Activated CD8-positive, alpha-beta memory T cell treated with anti-CD3 and anti-CD28 coated beads, Interleukin-2, amount 50 U/mL, for 1 hour (primary cell): ENCODE measurements around the gene EFHD2.
"Not testable (repeated sequence)": the region's sequence is repeated elsewhere in the genome, so short reads cannot be mapped to it uniquely, and the experiment has no call there.

Experiments used
- DNase-seq: peaks from one replicate; pipeline ENCODE4 v3.0.0-alpha.2; 2020; ENCODE audit errors: extremely low read depth

Gene EFHD2, protein sequence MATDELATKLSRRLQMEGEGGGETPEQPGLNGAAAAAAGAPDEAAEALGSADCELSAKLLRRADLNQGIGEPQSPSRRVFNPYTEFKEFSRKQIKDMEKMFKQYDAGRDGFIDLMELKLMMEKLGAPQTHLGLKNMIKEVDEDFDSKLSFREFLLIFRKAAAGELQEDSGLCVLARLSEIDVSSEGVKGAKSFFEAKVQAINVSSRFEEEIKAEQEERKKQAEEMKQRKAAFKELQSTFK

GRCh38 chr1:15409388-15410222, at the start of gene EFHD2:
Gene EFHD2, plus strand, starts transcription at chr1:15409888. Its CDS starts 84 bp downstream, at chr1:15409972.
- peak; percentile 94 for DNase-seq

DNA sequence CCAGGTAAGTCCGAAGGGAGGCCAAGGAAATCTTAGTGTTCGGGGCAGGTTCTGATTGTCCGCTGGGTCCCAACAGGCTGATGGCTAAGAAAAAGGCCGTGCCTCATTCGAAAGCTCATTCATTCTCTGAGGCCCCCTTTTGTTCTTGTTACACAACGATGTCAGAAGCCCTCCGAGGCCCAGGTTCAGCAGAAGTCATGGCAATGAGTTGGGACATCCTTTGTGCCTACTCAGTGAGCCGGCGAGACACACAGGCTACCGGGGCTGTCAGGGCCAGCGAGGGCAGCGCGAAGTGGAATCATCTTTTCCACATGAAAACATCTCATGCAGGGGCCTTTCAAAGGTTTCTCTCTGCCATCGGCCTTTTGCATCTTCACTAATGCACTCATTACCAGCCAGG, 49.0 kb upstream of the EFHD2 start:
- DNase-seq, result no peak

DNA sequence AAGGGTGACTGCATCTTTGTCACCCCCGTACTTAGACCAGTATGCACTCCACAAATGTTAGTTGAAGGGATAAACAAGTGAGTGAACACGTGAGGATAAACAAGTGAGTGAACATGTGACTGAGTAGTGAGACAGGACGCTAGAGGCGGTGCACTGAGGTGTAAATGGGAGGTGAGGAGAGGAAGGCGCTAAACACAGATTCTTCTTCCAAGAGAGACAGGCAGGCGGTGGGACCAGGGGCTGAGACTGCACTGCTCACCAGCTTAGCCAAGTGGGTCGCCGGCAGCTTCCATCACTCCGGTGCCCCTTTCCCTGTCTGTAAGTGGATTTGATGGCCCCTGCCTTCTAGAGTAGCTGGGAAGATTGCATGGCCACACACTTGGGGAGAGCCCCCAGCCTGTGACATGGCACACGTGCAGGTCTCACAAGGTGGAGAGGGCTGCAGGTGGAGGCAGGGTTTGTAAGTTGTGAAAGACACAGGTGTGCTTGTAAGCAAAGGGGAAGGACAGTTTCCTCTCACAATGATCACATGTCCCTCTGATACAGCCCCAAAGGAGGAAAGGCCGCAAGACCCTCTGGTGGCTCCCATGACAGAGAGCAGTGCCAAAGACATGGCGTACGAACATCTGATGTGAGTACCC, 47.5 kb upstream of the EFHD2 start:
- no peak for DNase-seq

- DNase-seq, result no peak
Measured at GRCh38 chr1:15362737-15363128, 47.0 kb upstream of the EFHD2 start.

DNA sequence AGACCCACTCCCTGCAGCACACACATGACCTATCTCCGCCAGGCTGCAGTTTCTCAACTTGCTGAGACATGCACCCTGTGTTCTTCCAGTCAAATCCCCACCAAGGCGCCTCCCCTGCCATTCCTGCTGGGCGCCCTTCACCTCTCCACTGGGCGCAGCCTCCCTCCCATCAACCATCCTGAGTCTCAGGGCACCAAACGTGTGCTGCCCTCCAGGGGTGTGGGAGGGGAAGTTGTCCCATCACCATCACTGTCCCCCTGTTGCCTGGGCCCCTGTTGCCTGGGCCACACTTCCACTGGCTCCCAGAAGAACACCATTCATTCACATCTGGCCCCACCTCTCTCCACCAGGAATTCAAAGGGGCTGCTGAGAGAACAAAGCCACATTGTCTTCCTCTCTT, 44.9 kb upstream of the EFHD2 start:
- DNase-seq, result no peak

GRCh38 chr1:15368888-15369287, 40.8 kb upstream of the EFHD2 start:
- no peak for DNase-seq

DNA sequence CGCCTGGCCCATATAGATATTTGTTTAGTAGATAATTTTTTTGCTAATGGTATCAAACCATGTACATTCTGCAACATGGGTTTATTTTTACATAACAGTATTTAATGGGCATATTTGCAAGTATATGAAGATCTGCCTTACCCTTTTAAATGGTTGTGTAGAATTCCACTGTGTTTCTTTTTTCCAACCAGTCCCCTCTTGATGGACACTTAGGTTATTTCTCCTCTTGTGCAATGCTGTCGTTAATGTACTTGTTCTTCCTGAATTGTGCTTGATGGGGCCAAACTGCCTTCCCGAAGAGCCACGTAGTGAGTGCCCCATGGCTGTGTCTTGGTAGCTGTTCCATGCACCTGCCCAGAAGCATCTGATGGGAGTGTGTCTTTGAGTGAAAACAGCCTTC, 39.4 kb upstream of the EFHD2 start:
- DNase-seq, result no peak

GRCh38 chr1:15370781-15371520, 38.7 kb upstream of the EFHD2 start:
- no peak for DNase-seq

DNA sequence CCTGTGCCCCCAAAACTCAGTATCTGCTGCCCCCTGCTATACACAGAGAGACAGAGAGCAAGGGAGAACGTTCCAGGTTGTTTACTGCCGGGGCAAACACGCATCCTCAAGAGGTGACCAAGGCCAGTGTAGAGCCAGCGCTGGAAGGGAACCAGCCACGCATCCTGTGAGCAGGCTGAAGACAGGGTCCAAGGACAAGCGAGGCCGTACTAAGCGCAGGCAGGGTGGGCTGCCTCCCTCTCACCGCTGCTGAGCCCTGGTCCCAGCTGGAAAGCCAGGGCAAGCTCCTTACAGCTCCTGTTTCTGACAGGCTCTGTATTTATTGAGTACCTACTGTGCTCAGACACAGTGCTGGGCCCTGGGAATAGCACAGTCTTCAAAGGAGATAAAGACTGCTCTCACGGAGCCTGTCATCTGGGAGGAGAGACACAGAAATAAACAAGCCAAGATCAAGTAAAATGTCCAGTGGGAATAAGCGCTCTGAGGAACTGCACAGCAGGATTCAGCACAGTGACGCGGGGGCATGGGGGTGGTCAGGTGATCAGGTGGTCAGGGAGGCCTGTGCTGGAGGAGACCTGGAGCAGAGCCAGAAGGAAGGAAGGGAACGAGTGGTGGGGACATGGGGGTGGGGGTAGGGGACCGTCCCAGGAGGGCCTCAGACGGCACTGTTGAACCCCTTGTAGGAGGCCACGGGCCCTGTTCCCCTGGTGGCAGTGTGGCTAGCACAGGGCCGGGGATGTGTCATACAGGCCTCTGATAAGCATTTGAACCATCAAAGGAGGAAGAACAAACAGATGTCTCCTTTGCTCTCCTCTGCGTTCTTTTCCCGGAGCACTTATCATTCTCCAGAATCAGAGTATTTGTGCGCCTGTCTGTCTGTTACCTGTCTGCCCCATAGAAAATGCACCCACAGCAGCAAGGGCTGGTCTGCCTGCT, 37.8 kb upstream of the EFHD2 start:
- DNase-seq, result no peak

- DNase-seq, result no peak
Measured at GRCh38 chr1:15378729-15379128, 31.0 kb upstream of the EFHD2 start.

DNA sequence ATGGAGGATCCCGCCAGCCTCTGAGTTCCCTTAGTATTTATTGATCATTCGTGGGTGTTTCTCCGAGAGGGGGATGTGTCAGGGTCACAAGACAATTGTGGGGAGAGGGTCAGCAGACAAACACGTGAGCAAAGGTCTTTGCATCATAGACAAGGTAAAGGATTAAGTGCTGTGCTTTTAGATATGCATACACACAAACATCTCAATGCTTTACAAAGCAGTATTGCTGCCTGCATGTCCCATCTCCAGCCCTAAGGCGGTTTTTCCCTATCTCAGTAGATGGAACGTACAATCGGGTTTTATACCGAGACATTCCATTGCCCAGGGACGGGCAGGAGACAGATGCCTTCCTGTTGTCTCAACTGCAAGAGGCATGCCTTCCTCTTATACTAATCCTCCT, 30.5 kb upstream of the EFHD2 start:
- not testable (repeated sequence) for DNase-seq

DNA sequence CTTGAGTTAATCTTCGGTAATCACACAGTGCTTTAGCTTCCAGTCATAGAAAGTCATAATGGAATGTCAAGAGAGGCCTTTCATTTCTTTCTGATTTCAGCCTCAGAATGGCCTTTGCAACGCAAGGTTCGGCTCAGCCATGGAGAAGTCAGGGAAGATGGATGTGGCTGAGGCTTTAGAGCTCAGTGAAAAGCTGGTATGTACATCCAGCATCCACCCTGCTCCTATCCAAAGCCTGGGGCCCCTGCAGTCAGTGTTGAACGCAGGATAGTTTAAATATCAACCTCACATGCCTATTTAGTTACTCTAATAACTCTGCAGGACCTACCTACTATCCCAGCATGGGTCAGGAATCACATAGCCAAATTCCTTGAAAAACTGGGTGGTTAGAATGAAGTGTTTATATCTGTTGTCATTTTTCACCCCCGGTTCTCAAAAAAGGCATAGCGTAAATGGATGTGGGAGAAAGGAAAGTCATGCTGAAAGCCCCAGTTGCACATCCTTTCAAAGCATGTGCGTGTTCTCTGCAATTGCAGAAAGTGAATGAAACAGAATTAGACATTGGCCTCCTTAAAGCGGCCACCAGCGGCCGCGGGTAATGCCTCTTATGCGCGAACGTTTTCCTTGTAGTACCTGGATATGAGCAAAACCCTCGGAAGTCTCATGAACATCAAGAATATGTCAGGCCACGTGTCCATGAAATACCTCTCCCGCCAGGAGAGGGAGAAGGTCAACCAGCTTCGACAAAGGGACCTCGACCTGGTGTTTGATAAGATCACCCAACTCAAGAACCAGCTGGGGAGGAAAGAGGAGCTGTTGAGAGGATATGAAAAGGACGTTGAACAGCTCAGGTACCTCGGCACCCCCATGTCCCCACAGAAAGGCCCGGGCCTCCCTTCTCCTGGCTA, 28.8 kb upstream of the EFHD2 start:
- no peak for DNase-seq

DNA sequence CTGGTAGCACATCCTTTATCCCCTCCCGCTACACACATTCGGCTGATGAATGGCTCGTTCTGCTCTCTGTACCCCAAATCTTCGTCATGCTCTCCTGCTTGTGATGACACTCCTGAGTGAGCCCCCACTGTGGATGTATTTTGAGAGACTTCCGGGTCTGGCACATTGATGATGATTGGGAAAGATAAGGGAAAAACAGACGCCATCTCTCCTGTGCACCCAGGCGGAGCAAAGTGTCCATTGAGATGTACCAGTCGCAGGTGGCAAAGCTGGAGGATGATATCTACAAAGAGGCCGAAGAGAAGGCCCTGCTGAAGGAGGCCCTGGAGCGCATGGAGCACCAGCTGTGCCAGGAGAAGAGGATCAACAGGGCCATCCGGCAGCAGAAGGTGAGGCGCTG, 27.9 kb upstream of the EFHD2 start:
- DNase-seq, result no peak

DNA sequence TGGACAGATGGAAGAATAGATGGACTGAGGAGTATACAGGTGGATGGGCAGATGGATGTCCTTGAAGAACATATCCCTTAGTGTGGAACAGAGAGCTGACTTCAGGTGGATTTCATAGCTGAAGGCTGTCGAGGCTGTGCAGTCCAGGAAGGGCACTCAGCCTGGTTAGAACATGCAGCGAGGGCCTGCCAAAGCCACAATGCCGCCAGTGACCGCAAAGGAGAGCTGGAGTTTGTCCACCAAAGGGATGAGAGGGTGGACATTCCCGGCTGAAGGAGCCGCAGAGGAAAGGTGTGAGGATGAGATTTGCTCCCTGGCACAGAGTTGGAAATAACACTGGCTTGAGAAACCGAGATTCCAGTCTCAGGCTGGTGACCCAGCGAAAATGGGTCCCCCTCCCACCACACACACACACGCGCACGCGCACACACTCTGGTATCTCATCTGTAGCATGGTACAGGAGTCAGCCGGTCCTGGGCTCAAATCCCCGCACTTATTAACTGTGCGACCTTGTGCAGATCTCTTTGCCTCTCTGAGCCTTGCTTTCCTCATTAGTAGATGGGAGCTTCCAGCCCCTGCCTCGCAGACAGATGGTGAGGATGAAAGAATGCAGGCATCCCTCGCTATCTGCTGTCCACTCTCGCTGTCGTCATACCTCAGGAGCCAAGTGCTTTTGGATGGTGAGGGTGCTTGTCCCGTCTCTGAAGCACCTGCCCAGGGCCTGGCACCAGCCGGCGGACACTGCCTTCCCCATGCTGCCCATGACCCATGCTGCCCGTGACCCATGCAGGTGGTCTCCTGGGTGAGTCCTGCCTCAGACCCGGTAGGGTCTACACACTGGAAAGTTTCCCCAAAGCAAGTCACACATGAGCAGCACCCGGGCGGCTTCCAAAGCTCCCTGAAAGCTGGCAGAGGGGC, 26.8 kb upstream of the EFHD2 start:
- DNase-seq, result no peak

GRCh38 chr1:15383810-15384209, 25.9 kb upstream of the EFHD2 start:
- no peak for DNase-seq

GRCh38 chr1:15384301-15384901, 25.3 kb upstream of the EFHD2 start:
- no peak for DNase-seq

DNA sequence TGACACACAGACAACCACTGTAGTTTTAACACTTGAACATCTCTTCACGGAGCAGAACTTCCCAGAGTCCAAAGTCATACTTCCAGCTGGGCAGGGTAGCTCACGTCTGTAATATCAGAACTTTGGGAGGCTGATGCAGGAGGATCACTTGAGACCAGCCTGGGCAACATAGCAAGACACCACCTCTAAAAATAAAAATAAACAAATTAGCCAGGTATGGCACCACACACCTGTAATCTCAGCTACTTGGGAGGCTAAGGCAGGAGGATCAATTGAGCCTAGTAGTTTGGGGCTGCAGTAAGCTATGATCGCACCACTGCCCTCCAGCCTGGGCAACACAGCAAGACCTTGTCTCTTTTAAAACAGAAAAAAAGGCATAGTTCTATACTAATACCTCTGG, 24.3 kb upstream of the EFHD2 start:
- no peak for DNase-seq

- DNase-seq, result no peak
Measured at GRCh38 chr1:15386164-15386749, 23.4 kb upstream of the EFHD2 start.
